Coronary artery (tissue), 2 donors: Measurements from ENCODE around the gene KCNH6.

ENCODE experiments used
- DNase-seq: peaks from one replicate; pipeline ENCODE4 v3.0.0-alpha.2; 2017; ENCODE audit warnings: low spot score
- H3K27ac ChIP-seq, 2 donors: fragments of 200-600 bp; sonication (generic); one replicate each; pipeline ENCODE4 v1.5.1; 2016 to 2019
- H3K4me3 ChIP-seq: fragments of 200-600 bp; sonication (generic); 2 replicates; pipeline ENCODE4 v1.5.1; 2016; ENCODE audit warnings: mild to moderate bottlenecking, moderate library complexity
- CTCF ChIP-seq: fragments of 200-600 bp; sonication (generic); IDR thresholded peaks from one replicate; pipeline ENCODE4 v1.5.1; 2019; ENCODE audit warnings: antibody characterized with exemption

KCNH6 gene

GRCh38 chr17:63543822-63544420 is 20.8 kb downstream of the KCNH6 start:
- no peak for DNase-seq
- Histone ChIP-seq H3K27ac (no peak overlapping the region), H3K4me3 (no peak overlapping the region)
- TF ChIP-seq CTCF: no peak

GRCh38 chr17:63544467-63545301 is 21.5 kb downstream of the KCNH6 start:
- DNase-seq: no peak
- no peak overlapping the region for H3K4me3 ChIP-seq
- H3K27ac ChIP-seq: no peak overlapping the region
- no peak for TF ChIP-seq CTCF

GRCh38 chr17:63546308-63547082 is 23.3 kb downstream of the KCNH6 start:
- Histone ChIP-seq H3K4me3 (no peak overlapping the region), H3K27ac (no peak overlapping the region)
- DNase-seq: peak; percentile 58
- no peak for TF ChIP-seq CTCF

GRCh38 chr17:63547083-63547523 is 23.9 kb downstream of the KCNH6 start:
- no peak for TF ChIP-seq CTCF
- Histone ChIP-seq H3K27ac (no peak overlapping the region), H3K4me3 (no peak overlapping the region)
- DNase-seq: no peak

- Histone ChIP-seq H3K27ac (peak overlapping the region; percentile 64 to 95), H3K4me3 (peak overlapping the region; percentile 96)
- no peak for DNase-seq
- no peak for TF ChIP-seq CTCF
These were observed 26.3 kb downstream of the KCNH6 start for GRCh38 chr17:63549289-63549945.

GRCh38 chr17:63549946-63550816 is 27.0 kb downstream of the KCNH6 start, which contains the start of gene DCAF7:
DCAF7 (plus strand) TSS chr17:63550477; CDS start chr17:63550678, 201 bp downstream.
- Histone ChIP-seq H3K4me3 (peak within 1 kb of the TSS; percentile 96), H3K27ac (peak within 1 kb of the TSS; percentile 94 to 95)
- no peak for TF ChIP-seq CTCF
- peak; percentile 100 for DNase-seq
